Adrenal gland (tissue), 5 donors: Measurements from ENCODE around the gene ADAMTS7.

ENCODE experiments used
- CTCF ChIP-seq, 6 experiments: fragments of 450-650 bp in 4 of 6; fragments of 200-600 bp in 2 of 6; sonication (generic) in 1 of 6; IDR thresholded peaks; 1 replicate in 5 of 6; 2 replicates in 1 of 6; pipeline versions ENCODE4 v1.5.1 to v1.8.0; 2016 to 2021; ENCODE audit warnings: antibody characterized with exemption in 6 of 6, mild to moderate bottlenecking in 2 of 6, moderate library complexity in 1 of 6
- POLR2A ChIP-seq, 2 donors: fragments of 450-650 bp; IDR thresholded peaks; one replicate each; pipeline ENCODE4 v1.6.1; 2017; ENCODE audit warnings: antibody characterized with exemption in 2 of 2, mild to moderate bottlenecking in 2 of 2, moderate library complexity in 1 of 2
- donor health status: DM: no; HTN: no; CAD: no.

GRCh38 chr15:78854833-78855372 lies 43.6 kb upstream of the ADAMTS7 start:
- TF ChIP-seq POLR2A (IDR thresholded peaks at IDR 0.05) (no peak), CTCF (IDR thresholded peaks at IDR 0.05) (no peak)
